Measurements from ENCODE around the gene HEBP1. TPM values are rescaled to one million over a fixed set of nuclear protein-coding genes. Genes with fewer than 3 reads are reported as not detected.

The HEBP1 gene
- total RNA-seq, 2 donors from 2014 or later, result 30.0 to 40.3 TPM

GRCh38 chr12:12976366-12976765 lies 23.7 kb downstream of the HEBP1 start:
- intact Hi-C loops (cut with DNase I), result no loop called here
- Histone ChIP-seq H3K4me1 (replicated peaks) (no peaks in the 10 kb centered on the region), H3K9me3 (no peaks in the 10 kb centered on the region), H3K27me3 (replicated peaks; ENCODE audit: insufficient read depth) (no peaks in the 10 kb centered on the region), H3K36me3 (no peaks in the 10 kb centered on the region), H3K27ac (no peak overlapping the region), H3K4me3 (no peak overlapping the region)
- no peak for DNase-seq (ENCODE audit: low spot score)
- WGBS, result 45% methylated on average over 2 of the region's 2 CpGs
- peak; percentile 29 for TF ChIP-seq POLR2AphosphoS5 (IDR thresholded peaks at IDR 0.05)
- TF ChIP-seq, protein P1, sequence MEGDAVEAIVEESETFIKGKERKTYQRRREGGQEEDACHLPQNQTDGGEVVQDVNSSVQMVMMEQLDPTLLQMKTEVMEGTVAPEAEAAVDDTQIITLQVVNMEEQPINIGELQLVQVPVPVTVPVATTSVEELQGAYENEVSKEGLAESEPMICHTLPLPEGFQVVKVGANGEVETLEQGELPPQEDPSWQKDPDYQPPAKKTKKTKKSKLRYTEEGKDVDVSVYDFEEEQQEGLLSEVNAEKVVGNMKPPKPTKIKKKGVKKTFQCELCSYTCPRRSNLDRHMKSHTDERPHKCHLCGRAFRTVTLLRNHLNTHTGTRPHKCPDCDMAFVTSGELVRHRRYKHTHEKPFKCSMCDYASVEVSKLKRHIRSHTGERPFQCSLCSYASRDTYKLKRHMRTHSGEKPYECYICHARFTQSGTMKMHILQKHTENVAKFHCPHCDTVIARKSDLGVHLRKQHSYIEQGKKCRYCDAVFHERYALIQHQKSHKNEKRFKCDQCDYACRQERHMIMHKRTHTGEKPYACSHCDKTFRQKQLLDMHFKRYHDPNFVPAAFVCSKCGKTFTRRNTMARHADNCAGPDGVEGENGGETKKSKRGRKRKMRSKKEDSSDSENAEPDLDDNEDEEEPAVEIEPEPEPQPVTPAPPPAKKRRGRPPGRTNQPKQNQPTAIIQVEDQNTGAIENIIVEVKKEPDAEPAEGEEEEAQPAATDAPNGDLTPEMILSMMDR (IDR thresholded peaks at IDR 0.05), result no peak
- no peak for TF ChIP-seq POLR2A (IDR thresholded peaks at IDR 0.05)

GRCh38 chr12:12975322-12976077 lies 24.6 kb downstream of the HEBP1 start:
- H3K9me3 ChIP-seq, result no peaks in the 10 kb centered on the region
- TF ChIP-seq, protein P1 (IDR thresholded peaks at IDR 0.05), result peak in 1 of 4 experiments; percentile 49
- no peak for TF ChIP-seq POLR2AphosphoS5 (IDR thresholded peaks at IDR 0.05)
- WGBS, result 77% methylated on average over 14 of the region's 14 CpGs
- H3K4me1 ChIP-seq (replicated peaks), result no peaks in the 10 kb centered on the region
- no peaks in the 10 kb centered on the region for H3K36me3 ChIP-seq
- no peak overlapping the region for H3K4me3 ChIP-seq
- DNase-seq (ENCODE audit: low spot score), result no peak
- intact Hi-C loops (cut with DNase I), result no loop called here
- no peak overlapping the region for H3K27ac ChIP-seq
- no peaks in the 10 kb centered on the region for H3K27me3 ChIP-seq (replicated peaks; ENCODE audit: insufficient read depth)

GRCh38 chr12:12974211-12974610 lies 25.9 kb downstream of the HEBP1 start:
- Histone ChIP-seq H3K4me3 (no peak overlapping the region), H3K36me3 (no peaks in the 10 kb centered on the region), H3K27ac (no peak overlapping the region), H3K27me3 (replicated peaks; ENCODE audit: insufficient read depth) (no peaks in the 10 kb centered on the region), H3K4me1 (replicated peaks) (no peaks in the 10 kb centered on the region), H3K9me3 (no peaks in the 10 kb centered on the region)
- WGBS, result 95% methylated on average over 4 of the region's 4 CpGs
- intact Hi-C loops (cut with DNase I), result no loop called here
- TF ChIP-seq, protein P1 (IDR thresholded peaks at IDR 0.05), result no peak
- TF ChIP-seq POLR2AphosphoS5 (IDR thresholded peaks at IDR 0.05) (no peak), POLR2A (IDR thresholded peaks at IDR 0.05) (no peak)
- DNase-seq (ENCODE audit: low spot score), result no peak

- Histone ChIP-seq H3K9me3 (no peaks in the 10 kb centered on the region), H3K27ac (no peak overlapping the region), H3K4me3 (no peak overlapping the region), H3K36me3 (no peaks in the 10 kb centered on the region), H3K27me3 (replicated peaks; ENCODE audit: insufficient read depth) (no peaks in the 10 kb centered on the region), H3K4me1 (replicated peaks) (no peaks in the 10 kb centered on the region)
- no peak for DNase-seq (ENCODE audit: low spot score)
- intact Hi-C loops (cut with DNase I), result no loop called here
- 97% methylated on average over 2 of the region's 2 CpGs for WGBS
- TF ChIP-seq POLR2A (IDR thresholded peaks at IDR 0.05) (no peak), POLR2AphosphoS5 (IDR thresholded peaks at IDR 0.05) (no peak)
- TF ChIP-seq, protein P1 (IDR thresholded peaks at IDR 0.05), result no peak
Observed at GRCh38 chr12:12973019-12973418, 27.0 kb downstream of the HEBP1 start.

GRCh38 chr12:12965836-12966235 lies 34.2 kb downstream of the HEBP1 start:
- intact Hi-C loops (cut with DNase I), result no loop called here
- WGBS, result 78% methylated on average over 4 of the region's 4 CpGs
- H3K4me1 ChIP-seq (replicated peaks), result no peaks in the 10 kb centered on the region

More at GRCh38 chr12:12965836-12966235, 34.2 kb downstream of the HEBP1 start:
- DNase-seq (ENCODE audit: low spot score), result no peak
- Histone ChIP-seq H3K9me3 (no peaks in the 10 kb centered on the region), H3K27me3 (replicated peaks; ENCODE audit: insufficient read depth) (no peaks in the 10 kb centered on the region), H3K36me3 (no peaks in the 10 kb centered on the region), H3K4me3 (no peak overlapping the region), H3K27ac (no peak overlapping the region)
- TF ChIP-seq, protein P1 (IDR thresholded peaks at IDR 0.05), result no peak
- TF ChIP-seq POLR2A (IDR thresholded peaks at IDR 0.05) (no peak), POLR2AphosphoS5 (IDR thresholded peaks at IDR 0.05) (no peak)

Measured in prostate gland (tissue), 2 donors.